C4-2B (cell line): ENCODE measurements around the gene ZG16.
A peak's percentile ranks its signal among the peaks of the same experiment; 100 is the strongest.

Source experiments
- H3K27ac ChIP-seq: fragments of 450-650 bp; 2 replicates; pipeline ENCODE4 v1.5.1; 2017
- ZFX ChIP-seq: fragments of 450-650 bp; IDR thresholded peaks from 2 replicates; pipeline ENCODE4 v1.6.1; 2017
- TF ChIP-seq, protein P1 (sequence below): fragments of 450-650 bp; conservative IDR thresholded peaks from 2 replicates; pipeline ENCODE4 v1.5.1; 2017; ENCODE audit warnings: mild to moderate bottlenecking

The ZG16 gene

DNA sequence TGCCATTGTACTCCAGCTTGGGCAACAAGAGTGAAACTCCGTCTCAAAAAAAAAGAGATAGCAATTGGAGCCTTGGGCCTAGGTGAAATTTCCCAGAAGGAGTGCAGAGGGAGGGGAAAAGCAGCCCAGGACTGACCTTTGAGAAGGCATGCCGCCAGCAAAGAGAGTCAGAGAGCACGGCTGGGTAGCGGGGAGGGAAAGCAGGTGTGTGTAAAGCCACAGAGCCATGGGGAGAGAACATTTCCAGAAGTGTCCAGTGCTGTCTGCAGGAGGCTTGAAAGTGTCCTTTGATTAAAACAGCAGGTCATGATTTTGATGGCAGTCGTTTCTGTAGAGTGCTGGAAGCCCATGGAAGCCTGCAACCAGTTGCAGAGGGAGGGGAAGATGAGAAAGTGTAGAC is 40.3 kb upstream of the ZG16 start:
- peak overlapping the region; percentile 98 for H3K27ac ChIP-seq
- TF ChIP-seq, protein P1, sequence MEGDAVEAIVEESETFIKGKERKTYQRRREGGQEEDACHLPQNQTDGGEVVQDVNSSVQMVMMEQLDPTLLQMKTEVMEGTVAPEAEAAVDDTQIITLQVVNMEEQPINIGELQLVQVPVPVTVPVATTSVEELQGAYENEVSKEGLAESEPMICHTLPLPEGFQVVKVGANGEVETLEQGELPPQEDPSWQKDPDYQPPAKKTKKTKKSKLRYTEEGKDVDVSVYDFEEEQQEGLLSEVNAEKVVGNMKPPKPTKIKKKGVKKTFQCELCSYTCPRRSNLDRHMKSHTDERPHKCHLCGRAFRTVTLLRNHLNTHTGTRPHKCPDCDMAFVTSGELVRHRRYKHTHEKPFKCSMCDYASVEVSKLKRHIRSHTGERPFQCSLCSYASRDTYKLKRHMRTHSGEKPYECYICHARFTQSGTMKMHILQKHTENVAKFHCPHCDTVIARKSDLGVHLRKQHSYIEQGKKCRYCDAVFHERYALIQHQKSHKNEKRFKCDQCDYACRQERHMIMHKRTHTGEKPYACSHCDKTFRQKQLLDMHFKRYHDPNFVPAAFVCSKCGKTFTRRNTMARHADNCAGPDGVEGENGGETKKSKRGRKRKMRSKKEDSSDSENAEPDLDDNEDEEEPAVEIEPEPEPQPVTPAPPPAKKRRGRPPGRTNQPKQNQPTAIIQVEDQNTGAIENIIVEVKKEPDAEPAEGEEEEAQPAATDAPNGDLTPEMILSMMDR: no peak
- no peak for TF ChIP-seq ZFX

DNA sequence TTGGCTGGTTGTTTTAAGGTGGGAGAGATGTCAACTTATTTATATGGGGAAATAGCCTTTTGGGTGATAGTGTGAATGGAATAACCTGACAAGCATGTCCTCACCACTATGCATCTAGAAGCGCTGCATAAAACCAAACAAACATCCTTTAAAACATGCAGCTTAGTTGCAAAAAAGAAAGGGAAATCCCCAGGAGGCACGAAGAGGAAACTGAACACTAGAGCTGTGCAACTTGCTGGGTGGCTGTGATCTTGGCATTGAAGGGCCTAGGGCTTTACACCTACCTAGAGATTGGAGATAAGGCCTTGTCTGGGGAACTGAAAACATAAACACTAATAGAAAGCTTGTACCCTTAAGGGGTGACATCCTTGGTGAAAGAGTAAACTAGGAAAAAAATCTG is 39.5 kb upstream of the ZG16 start:
- no peak for TF ChIP-seq ZFX
- TF ChIP-seq, protein P1: no peak

DNA sequence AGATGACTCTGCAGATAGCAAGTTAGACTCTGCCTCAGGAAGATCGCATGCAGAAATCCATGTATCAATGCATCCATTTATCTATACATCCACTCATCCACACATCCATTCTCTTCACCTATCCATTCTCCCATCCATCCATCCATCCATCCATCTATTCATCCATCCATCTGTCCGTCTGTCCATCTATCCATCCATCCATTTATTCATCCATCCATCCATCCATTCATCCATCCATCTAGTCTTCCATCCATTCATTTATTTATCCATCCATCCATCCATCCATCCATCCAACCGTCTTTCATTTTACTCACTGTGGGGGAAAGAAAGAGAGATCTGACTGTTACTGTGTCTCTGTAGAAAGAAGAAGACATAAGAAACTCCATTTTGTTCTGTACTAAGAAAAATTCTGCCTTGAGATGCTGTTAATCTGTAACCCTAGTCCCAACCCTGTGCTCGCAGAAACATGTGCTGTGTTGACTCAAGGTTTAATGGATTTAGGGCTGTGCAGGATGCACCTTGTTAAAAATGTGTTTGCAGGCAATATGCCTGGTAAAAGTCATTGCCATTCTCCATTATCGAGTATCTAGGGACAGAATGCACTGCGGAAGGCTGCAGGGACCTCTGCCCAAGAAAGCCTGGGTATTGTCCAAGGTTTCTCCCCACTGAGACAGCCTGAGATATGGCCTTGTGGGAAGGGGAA is 38.0 kb upstream of the ZG16 start:
- peak overlapping the region; percentile 98 for H3K27ac ChIP-seq

More for the DNA sequence above, 39.5 kb upstream of the ZG16 start:
- peak overlapping the region; percentile 98 for H3K27ac ChIP-seq

DNA sequence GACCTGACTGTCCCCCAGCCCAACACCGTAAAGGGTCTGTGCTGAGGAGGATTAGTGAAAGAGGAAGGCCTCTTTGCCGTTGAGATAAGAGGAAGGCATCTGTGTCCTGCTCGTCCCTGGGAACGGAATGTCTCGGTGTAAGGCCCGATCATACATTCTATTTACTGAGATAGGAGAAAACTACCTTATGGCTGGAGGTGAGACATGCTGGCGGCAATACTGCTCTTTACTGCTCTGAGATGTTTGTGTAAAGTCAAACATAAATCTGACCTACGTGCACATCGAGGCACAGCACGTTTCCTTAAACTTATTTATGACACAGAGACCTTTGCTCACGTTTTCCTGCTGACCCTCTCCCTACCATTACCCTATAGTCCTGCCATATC is 37.4 kb upstream of the ZG16 start:
- peak overlapping the region; percentile 98 for H3K27ac ChIP-seq

DNA sequence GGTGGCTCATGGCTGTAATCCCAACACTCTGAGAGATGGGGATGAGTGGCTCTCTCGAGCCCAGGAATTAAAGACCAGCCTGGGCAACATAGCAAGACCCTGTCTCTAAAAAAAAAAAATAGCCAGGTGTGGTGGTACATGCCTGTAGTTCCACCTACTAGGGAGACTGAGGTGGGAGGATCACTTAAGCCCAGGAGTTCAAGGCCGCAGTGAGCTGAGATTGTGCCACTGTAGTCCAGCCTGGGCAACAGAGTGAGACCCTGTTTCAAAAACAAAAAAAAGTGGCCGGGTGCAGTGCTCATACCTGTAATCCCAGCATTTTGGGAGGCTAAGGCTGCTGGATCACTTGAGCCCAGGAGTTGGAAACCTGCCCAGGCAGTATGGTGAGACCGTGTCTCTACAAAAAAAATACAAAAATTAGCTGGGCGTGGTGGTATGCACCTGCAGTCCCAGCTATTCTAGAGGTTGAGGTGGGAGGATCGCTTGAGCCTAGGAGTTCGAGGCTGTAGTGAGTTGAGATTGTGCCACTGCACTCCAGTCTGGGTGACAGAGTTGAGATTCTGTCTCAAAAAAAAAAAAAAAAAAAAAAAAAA is 35.3 kb upstream of the ZG16 start:
- peak overlapping the region; percentile 98 for H3K27ac ChIP-seq
- TF ChIP-seq, protein P1: no peak
- no peak for TF ChIP-seq ZFX

DNA sequence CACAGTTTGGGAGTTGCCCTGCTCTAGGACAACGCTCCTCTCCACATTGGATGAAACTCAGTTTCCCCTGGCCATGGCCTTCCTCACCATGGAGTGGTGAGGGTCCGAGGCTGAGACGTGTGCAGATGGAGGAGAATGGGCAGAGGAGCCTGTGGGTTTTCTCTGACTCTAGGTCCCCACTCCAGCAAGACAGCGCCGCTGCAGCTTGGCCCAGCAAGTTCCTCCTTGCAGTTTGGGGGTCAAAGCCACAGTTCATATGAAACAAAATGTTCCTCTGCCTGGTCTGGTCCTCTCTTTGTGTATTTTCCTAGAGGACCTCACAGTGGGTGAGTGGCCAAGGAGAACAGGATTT is 34.6 kb upstream of the ZG16 start:
- TF ChIP-seq, protein P1: no peak
- H3K27ac ChIP-seq: peak overlapping the region; percentile 98

DNA sequence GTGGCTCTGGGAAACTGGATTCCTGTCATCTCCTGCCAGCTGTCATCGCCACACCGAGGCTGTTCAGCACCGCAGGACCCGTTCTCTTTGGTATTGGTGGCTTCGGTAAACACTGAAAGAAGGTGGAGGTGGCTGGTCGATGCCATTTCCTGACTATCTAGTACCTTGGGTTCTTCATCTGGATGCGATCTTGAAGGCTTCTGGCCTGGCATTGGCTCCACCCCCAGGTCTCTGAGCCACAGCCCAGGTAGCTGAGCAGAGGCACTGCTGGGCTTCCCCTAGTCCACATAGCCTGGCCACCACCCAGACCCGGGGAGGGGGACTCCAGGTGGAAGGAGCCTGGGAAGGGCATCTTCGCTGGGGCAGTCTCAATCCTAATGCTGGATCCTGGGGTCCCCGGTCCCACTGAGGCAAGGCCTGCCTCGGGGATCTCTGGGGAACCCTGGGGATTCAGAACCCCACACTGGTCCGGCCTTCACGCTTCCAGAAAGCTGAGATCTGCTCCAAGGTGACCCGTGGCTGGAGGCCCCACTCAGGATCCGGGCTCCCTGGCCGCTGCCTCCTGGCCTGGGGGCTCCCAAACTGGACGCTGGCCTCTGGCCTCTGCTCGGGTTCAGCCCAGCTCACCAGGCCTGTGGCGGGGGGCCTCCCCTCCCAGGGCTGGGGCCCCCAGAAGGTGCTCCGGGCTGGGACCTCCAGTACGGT is 34.1 kb upstream of the ZG16 start:
- H3K27ac ChIP-seq: peak overlapping the region; percentile 98
- TF ChIP-seq, protein P1: no peak
- no peak for TF ChIP-seq ZFX

DNA sequence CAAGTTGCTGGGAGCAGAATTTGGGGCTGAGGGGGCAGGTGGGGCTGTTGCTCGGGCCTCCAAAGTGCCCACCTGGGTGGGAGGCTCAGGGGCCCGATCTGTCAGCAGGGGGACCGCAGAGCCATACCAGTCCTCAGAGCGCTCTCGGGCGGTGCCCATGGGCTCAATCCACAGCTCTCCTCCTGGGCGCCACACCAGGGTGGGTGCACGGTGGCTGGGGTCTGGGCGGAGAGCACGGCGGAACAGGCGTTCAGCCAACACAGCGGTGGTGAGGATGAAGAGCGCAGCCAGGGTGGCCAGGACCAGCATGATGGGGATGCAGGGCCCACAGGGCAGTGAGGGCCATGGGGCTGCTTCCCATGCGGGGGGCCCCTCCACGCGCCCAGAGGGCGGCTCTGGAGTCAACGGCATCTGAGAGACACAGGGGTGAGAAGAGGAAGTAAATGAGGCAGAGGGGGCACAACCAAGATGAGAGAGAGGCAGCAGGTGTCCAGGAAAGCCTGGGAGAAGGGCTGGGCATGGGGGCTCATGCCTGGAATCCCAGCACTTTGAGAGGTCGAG is 33.4 kb upstream of the ZG16 start:
- TF ChIP-seq, protein P1: no peak
- no peak for TF ChIP-seq ZFX

More for the DNA sequence above, 33.4 kb upstream of the ZG16 start:
- peak overlapping the region; percentile 98 for H3K27ac ChIP-seq
